Measurements from ENCODE around the gene GPR137B. TPM values are rescaled to one million over a fixed set of nuclear protein-coding genes. Genes with fewer than 3 reads are reported as not detected.

Gene GPR137B
- total RNA-seq, 1 experiment from 2014 or later, result 7.1 TPM

- H3K4me3 ChIP-seq (ENCODE audit: low read depth, low read length, poor library complexity, severe bottlenecking), result no peak overlapping the region
- ChIA-PET POLR2A (ENCODE audit: low non-redundant PET) (no interaction called here), CTCF (no interaction called here)
- DNase-seq (ENCODE audit: low spot score), result no peak
- H3K4me1 ChIP-seq (ENCODE audit: insufficient read depth, low read length, poor library complexity, severe bottlenecking), result no peaks in the 10 kb centered on the region
- H3K27me3 ChIP-seq (replicated peaks; ENCODE audit: insufficient read depth, low read depth, low read length, poor library complexity), result no peaks in the 10 kb centered on the region
- no peaks in the 10 kb centered on the region for H3K9me3 ChIP-seq (ENCODE audit: low read depth, low read length, poor library complexity, severe bottlenecking)
- BruUV-seq (replicated peaks), result no TSS peak
- intact Hi-C loops (cut with micrococcal nuclease; ENCODE audit: unreplicated experiment), result no loop called here
- no peaks in the 10 kb centered on the region for H3K36me3 ChIP-seq (ENCODE audit: insufficient read depth, low read length, poor library complexity, severe bottlenecking)
- TF ChIP-seq EZH2 (IDR thresholded peaks at IDR 0.05; ENCODE audit: borderline replicate concordance, low read depth, low read length, poor library complexity, severe bottlenecking) (no peak), CTCF (conservative IDR thresholded peaks at IDR 0.05; ENCODE audit: low read depth, low read length) (no peak)
- H3K27ac ChIP-seq (ENCODE audit: low read depth, low read length, poor library complexity, severe bottlenecking), result no peak overlapping the region
Observed at GRCh38 chr1:236214761-236215160, 72.4 kb downstream of the GPR137B start.

GRCh38 chr1:236220473-236220872 is 78.1 kb downstream of the GPR137B start:
- Histone ChIP-seq H3K4me3 (ENCODE audit: low read depth, low read length, poor library complexity, severe bottlenecking) (no peak overlapping the region), H3K27ac (ENCODE audit: low read depth, low read length, poor library complexity, severe bottlenecking) (no peak overlapping the region), H3K4me1 (ENCODE audit: insufficient read depth, low read length, poor library complexity, severe bottlenecking) (no peaks in the 10 kb centered on the region), H3K27me3 (replicated peaks; ENCODE audit: insufficient read depth, low read depth, low read length, poor library complexity) (no peaks in the 10 kb centered on the region), H3K9me3 (ENCODE audit: low read depth, low read length, poor library complexity, severe bottlenecking) (no peaks in the 10 kb centered on the region), H3K36me3 (ENCODE audit: insufficient read depth, low read length, poor library complexity, severe bottlenecking) (no peaks in the 10 kb centered on the region)
- POLR2A ChIA-PET (ENCODE audit: low non-redundant PET), result no interaction called here
- intact Hi-C loops (cut with micrococcal nuclease; ENCODE audit: unreplicated experiment), result no loop called here
- TF ChIP-seq EZH2 (IDR thresholded peaks at IDR 0.05; ENCODE audit: borderline replicate concordance, low read depth, low read length, poor library complexity, severe bottlenecking) (no peak), CTCF (conservative IDR thresholded peaks at IDR 0.05; ENCODE audit: low read depth, low read length) (no peak)
- CTCF ChIA-PET, result no interaction called here
- no TSS peak for BruUV-seq (replicated peaks)
- no peak for DNase-seq (ENCODE audit: low spot score)

- DNase-seq (ENCODE audit: low spot score), result no peak
- TF ChIP-seq EZH2 (IDR thresholded peaks at IDR 0.05; ENCODE audit: borderline replicate concordance, low read depth, low read length, poor library complexity, severe bottlenecking) (no peak), CTCF (conservative IDR thresholded peaks at IDR 0.05; ENCODE audit: low read depth, low read length) (no peak)
- Histone ChIP-seq H3K9me3 (ENCODE audit: low read depth, low read length, poor library complexity, severe bottlenecking) (no peaks in the 10 kb centered on the region), H3K36me3 (ENCODE audit: insufficient read depth, low read length, poor library complexity, severe bottlenecking) (no peaks in the 10 kb centered on the region), H3K27me3 (replicated peaks; ENCODE audit: insufficient read depth, low read depth, low read length, poor library complexity) (no peaks in the 10 kb centered on the region), H3K4me3 (ENCODE audit: low read depth, low read length, poor library complexity, severe bottlenecking) (no peak overlapping the region), H3K27ac (ENCODE audit: low read depth, low read length, poor library complexity, severe bottlenecking) (no peak overlapping the region), H3K4me1 (ENCODE audit: insufficient read depth, low read length, poor library complexity, severe bottlenecking) (no peaks in the 10 kb centered on the region)
- ChIA-PET CTCF (no interaction called here), POLR2A (ENCODE audit: low non-redundant PET) (no interaction called here)
- no TSS peak for BruUV-seq (replicated peaks)
- intact Hi-C loops (cut with micrococcal nuclease; ENCODE audit: unreplicated experiment), result no loop called here
Observed at GRCh38 chr1:236222632-236223031, 80.3 kb downstream of the GPR137B start.

Data from A673 (cell line).